HUDEP-2 (cell line): ENCODE data around the gene SIGLEC7.

Source experiments
- DNase-seq, 76 experiments: peaks; one replicate each; lab custom pipeline; 2025; ENCODE audit not compliant: unreplicated experiment in 76 of 76; lab: John Stamatoyannopoulos, UW

SIGLEC7 gene

GRCh38 chr19:51195316-51195586 is 53.1 kb downstream of the SIGLEC7 start:
- DNase-seq: no peak

DNA sequence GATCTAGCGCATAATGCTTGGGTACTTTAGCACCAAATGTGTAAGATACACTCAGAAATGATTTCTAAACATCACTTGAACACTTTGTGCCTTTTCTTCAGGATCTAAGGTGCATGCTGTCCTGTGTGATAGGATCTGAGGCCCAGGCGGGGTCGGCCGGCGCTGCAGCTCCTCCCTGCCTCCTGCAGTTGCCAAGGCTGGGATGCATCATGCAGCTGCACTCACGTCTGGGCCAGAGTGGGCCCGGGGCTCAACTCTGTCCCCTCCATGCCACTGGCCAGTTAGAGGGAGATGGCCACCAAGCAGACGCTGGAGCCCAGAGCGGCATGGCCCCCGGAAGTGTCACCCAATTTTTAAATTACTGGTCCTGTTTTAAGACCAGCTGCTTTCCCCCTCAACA is 53.5 kb downstream of the SIGLEC7 start:
- DNase-seq: no peak

DNA sequence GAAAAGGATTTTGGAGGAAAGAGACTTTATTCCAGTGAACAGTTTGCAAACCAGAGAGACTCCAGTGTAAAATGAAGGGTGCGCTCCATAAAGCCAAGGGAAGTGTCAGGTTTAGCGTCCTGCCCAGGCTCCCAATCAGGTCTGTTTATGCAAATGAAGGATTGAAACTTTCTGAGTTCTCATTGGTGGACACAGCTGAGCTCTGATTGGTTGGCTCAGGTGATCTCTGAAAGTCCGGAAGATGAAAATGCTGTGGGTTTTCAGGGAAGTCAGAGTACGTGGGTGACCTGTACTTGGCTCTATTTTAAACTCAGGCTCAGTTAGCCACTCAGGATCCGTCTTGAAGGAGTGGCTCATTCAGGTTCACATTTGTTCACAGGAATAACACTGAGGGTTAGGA is 54.1 kb downstream of the SIGLEC7 start:
- no peak for DNase-seq

DNA sequence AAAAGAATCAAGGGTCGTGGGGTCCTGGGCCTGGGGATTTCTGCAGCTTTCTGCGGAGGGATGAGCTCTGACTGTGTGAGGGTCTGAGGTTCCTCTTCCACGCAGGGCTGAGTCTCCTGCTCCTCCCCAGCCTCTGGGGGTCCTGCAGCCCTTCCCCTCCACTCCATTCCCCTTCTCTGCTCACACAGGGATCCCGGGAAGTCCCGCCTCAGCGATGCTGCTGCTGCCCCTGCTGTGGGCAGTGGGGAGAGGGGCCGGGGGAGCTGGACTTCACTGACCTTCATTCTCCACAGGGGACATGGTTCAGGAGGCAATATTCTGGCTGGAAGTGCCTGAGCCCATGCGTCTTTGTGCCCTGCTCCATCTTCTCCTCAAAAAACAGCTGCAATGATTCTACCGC is 56.5 kb downstream of the SIGLEC7 start:
- no peak for DNase-seq

- no peak for DNase-seq
These were observed 58.1 kb downstream of the SIGLEC7 start for GRCh38 chr19:51200071-51200666.

DNA sequence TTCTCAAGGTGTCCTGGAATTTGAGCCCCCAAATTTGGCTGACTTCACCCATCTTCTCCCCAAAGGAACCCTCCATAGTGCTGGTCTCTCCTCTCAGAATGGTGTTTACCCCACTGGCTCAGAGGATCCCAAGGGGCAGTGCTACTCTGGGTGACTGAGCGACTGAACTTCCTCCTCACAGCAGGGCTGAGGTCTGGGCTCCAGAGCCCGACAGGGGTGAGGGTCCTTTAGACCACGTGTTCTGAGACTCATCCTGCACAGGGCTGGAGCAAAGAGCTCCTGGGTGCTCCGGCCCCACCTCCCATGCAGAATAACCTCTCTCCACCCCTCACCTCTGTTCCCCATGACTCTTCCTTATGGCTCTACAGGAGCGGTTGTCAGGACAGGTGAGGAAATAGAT is 59.6 kb downstream of the SIGLEC7 start:
- DNase-seq: no peak
